ENCODE measurements around the gene DPH7.

The DPH7 gene

GRCh38 chr9:137611623-137612609, 33.2 kb upstream of the DPH7 start:
- no peak for DNase-seq (ENCODE audit: low spot score)

DNA sequence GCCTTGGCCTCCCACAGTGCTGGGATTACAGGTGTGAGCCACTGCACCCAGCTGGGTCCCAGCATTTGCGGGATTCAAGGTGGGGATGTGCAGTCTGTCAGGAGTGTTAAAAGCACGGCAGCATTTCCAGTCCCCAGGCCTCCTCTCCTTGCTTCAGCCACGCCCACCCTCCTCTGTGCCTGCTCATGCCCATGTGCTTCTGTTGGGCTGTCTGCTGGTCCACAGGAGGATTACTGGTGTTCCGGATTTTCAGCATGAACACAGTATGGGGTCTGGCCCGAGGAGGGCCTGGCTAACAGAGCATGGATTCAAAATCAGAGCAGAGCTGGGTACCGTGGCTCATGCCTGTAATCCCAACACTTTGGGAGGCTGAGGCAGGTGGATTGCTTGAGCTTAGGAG, 32.2 kb upstream of the DPH7 start:
- DNase-seq (ENCODE audit: low spot score): no peak
- TF ChIP-seq CTCF (IDR thresholded peaks at IDR 0.05; ENCODE audit: extremely low read depth, missing control alignments): no peak

More at GRCh38 chr9:137611623-137612609, 33.2 kb upstream of the DPH7 start:
- no peak for TF ChIP-seq CTCF (IDR thresholded peaks at IDR 0.05; ENCODE audit: extremely low read depth, missing control alignments)

DNA sequence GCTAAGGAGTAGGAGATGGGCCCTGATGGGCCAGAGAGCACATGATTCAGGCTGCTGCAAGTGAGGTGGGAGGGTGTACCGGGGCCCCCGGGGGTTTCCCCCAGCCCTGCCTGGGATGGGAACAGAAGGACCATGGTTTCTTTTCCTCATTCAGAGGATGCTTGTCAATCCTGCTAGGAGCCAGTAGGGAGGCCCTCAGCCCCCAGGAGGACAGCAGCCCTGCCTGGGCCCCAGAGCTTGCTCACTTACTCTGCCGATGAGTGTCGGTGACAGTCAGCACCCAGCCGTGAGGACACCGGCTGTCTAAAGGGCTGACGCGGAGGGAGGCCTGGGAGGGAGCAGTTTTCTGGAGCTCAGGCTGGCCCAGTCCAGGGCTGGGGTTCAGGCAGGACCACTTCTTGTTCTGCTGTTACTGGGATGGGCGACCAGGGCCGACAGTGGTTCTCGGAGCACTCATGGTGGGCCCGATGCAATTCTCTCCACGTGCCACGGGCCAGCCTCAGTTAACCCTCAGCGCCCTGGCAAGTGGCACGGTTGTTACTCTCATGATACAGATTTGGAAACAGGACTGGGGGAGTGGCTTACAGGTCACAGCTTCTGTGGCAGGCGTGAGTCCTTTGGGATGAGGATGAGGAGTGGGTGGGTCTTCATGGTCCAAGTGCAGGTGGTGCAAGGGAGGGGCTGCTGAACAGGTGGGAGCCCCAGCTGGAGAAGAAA, 28.6 kb upstream of the DPH7 start:
- no peak for TF ChIP-seq CTCF (IDR thresholded peaks at IDR 0.05; ENCODE audit: extremely low read depth, missing control alignments)
- no peak for DNase-seq (ENCODE audit: low spot score)

GRCh38 chr9:137606734-137607138, 28.0 kb upstream of the DPH7 start:
- DNase-seq (ENCODE audit: low spot score): no peak
- TF ChIP-seq CTCF (IDR thresholded peaks at IDR 0.05; ENCODE audit: extremely low read depth, missing control alignments): no peak

DNA sequence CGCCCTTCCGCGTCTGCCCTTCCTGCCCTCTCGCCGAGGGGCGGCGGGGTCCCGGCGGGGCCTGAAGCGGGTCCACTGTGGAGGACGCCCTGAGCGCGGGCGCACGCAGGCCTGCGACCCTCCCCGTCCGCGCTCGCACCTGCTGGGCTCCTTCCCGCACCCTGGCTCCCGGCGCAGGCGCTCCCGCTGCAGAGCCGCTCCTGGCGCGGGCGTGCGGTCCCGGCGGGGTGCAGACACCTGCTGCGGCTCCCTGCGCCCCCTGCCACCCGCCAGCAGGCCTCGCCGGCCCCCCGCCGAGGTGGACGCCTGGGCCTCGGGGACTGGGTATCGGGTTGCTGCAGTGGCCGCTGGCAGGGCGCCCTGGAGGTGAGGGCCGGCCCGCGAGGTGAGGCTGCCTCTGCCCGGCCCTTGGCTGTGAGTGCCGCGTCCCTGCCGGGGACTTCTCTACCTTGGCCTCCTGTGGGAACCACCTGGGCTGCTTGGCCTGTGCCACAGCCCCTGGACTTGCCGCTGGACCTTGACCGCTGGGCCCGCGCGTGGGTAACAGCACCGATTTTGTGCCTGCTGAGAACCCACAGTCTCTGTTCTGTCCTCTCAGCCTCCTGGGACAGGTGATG, 27.4 kb upstream of the DPH7 start:
- TF ChIP-seq CTCF (IDR thresholded peaks at IDR 0.05; ENCODE audit: extremely low read depth, missing control alignments): no peak

DNA sequence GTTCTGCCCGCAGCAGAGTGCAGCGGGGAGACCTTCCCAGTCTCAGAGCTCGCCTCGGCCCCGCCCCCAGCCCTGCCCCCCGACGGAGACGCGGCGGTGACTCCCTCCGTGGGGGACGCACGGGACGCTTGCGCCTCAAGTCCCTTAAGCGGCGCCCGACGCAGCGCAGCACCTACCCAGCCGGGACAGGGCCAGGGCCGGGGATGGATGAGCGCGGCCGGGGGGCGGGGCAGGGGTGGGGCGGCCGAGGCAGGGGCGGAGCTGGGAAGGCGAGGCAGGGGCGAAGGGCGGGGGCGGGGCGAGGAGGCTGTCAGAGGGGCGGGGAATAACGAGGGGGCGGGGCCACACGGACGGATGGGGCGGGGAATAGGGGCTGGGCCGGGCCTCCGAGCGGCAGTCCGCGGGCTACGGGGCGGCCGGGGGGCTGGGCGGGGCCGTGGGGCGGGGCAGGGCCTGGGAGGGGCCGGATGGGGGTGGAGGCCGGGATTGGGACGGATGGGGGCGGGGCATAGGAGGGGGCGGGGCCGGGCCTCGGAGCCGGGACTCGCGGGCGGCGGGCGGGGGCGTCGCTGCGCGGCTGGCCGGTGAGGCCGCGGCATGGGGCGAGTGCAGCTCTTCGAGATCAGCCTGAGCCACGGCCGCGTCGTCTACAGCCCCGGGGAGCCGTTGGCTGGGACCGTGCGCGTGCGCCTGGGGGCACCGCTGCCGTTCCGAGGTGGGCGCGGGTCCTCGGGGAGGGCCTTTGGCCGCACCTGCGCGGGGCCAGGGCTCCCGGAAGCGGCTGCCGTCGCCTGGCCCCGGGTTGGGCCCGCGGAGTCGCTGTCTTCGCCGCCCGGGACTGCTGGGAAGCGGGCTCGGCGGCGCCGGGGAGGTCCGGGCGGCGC, 26.6 kb upstream of the DPH7 start, which contains the start of gene ARRDC1:
ARRDC1 (plus strand) TSS at position 566 of the 884 bp plus-strand sequence; CDS start at position 598, 32 bp downstream.
- DNase-seq (ENCODE audit: low spot score): peak; percentile 100
- no peak for TF ChIP-seq CTCF (IDR thresholded peaks at IDR 0.05; ENCODE audit: extremely low read depth, missing control alignments)

More for the DNA sequence above, 27.4 kb upstream of the DPH7 start:
- DNase-seq (ENCODE audit: low spot score): no peak
